Measurements from ENCODE around the gene AMFR.

Gene AMFR

DNA sequence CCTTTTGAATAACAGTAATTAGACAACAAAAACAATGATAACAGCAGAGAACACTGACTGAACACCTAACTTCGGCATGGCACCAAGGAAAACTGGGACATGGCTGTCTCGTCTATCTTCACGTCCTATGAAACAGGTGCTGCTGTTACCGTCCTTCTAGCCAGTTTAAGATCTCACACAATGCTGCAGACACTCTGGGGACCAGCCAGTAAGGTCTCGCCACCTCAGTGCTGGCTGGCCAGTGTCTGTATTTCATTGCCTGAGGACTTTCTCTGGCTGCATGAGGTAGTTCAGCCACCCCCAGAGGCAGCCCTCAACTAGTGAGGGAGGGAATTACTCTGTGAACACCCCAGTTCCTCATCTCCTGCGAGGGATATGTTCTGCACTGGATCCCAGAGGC, 57.6 kb downstream of the AMFR start:
- no peak overlapping the region for H3K27ac ChIP-seq
- TF ChIP-seq, protein P1, sequence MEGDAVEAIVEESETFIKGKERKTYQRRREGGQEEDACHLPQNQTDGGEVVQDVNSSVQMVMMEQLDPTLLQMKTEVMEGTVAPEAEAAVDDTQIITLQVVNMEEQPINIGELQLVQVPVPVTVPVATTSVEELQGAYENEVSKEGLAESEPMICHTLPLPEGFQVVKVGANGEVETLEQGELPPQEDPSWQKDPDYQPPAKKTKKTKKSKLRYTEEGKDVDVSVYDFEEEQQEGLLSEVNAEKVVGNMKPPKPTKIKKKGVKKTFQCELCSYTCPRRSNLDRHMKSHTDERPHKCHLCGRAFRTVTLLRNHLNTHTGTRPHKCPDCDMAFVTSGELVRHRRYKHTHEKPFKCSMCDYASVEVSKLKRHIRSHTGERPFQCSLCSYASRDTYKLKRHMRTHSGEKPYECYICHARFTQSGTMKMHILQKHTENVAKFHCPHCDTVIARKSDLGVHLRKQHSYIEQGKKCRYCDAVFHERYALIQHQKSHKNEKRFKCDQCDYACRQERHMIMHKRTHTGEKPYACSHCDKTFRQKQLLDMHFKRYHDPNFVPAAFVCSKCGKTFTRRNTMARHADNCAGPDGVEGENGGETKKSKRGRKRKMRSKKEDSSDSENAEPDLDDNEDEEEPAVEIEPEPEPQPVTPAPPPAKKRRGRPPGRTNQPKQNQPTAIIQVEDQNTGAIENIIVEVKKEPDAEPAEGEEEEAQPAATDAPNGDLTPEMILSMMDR (conservative IDR thresholded peaks at IDR 0.05): no peak

DNA sequence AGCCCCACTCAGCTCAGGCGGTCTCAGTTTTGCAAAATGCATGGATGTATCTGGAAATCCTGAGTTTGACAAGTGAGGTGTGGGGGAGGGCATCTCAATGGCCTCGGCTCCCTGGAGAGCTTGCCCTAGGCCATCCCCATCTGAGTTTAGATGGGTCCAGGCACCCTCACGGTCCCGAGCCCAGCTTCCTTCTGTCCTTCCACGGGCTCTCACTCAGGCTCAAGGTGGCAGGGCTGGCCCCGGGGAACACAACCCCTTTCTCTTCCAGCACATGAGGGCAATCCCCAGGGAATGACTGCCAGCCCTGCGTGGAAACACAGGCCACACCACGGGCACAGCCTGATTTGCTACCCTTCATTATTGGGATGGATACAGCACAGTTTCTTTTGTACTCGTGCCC, 58.4 kb downstream of the AMFR start:
- TF ChIP-seq, protein P1 (conservative IDR thresholded peaks at IDR 0.05): no peak
- H3K27ac ChIP-seq: no peak overlapping the region

DNA sequence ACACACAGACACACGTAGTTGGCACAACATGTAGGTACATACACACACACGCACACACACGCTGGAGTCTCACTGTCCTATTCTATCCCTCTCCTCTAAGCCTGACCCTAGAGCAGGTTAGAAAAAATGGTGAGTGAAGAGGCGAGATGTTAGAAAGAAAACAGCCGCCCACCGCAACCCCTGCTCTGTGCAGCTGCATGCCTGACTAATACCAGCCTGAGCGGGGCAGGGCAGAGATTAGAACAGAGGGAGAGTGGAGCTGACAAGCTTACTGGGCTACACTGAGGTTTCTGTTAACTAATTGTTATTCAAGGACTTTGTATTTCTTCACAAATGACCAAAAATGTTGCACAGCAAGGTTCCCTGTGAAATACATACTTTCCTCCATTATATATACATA, 59.8 kb downstream of the AMFR start:
- H3K27ac ChIP-seq: no peak overlapping the region
- TF ChIP-seq, protein P1 (conservative IDR thresholded peaks at IDR 0.05): no peak

DNA sequence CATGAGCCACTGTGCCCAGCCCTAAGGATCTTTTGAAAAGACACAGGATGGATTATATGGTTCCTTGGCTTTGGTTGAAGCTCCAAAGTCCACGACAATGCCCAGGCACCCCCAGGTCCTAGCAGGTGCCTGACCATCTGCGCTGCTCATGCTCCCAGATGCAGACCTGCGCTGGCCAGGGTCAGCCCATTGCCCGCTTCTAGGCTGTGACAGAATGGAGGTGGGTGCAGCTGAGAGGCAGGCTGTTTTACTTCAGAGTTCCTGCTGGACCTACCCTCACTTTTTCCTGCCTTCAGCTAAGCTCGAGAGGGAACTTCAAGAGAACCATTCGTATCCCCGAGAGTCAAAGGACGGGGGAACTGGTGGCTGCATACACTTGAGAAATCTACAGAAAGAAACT, 60.5 kb downstream of the AMFR start:
- H3K27ac ChIP-seq: no peak overlapping the region
- TF ChIP-seq, protein P1 (conservative IDR thresholded peaks at IDR 0.05): no peak

DNA sequence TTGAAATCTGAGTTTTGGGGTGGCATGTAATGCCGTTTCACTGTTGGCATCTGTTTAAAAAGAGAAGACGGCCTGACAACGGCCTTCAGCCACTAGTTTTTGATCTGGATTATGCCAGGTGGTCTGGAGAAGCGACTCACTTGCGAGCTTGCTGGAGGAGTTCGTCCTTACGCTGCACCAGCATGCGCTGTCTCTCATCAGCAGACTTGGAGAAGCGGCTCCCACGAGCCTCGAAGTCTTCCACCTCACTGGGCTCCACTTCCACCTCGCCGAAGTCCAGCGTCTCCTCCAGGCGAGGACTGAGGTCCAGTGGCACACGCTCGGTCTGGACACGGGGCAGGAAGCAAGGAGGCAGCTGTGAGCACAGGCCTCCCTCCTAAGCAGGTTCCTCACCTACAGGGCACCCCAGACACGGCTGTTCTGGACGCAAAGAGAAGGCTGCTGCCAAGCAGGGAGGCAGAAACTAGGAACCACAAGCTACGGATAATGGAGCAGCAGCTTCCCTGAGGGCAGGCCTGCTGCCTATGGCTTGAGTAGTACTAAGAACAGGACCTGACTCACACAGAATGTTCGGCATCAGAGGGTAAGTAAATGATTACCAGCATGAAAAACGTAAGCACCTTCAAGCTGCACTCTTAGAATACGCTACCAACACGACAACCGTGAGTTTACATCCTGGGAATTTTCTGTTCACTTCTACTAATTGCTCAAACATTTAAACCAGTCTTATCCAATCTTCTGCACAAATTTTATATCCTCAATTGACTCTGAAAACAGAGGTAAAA, 61.4 kb downstream of the AMFR start:
- TF ChIP-seq, protein P1 (conservative IDR thresholded peaks at IDR 0.05): no peak
- no peak overlapping the region for H3K27ac ChIP-seq

DNA sequence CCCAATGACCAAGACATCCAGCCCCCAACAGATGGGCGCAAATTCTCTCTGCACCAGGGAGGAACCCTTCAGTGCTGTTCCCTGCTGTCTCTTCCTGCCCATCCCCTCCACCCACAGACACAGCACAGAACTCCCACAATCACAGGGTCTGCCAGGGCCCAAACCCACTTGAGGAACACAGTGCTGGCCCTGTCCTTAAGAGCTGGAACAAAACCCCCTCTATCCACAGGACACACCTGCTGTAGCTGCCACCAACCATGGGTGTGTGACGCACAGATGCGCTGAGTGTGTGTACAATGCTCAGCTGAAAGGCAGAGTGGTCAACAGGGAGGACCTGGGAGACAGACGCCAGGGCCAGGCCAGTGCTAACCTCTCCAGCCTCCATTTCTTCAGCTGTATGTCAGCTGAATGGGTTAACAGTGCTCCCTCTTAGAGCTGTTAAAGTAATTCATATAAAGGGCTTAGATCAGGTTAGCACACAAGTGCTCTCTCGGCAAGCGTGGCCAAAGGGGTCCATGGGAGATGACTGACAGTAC, 62.1 kb downstream of the AMFR start:
- H3K27ac ChIP-seq: no peak overlapping the region
- TF ChIP-seq, protein P1 (conservative IDR thresholded peaks at IDR 0.05): no peak

DNA sequence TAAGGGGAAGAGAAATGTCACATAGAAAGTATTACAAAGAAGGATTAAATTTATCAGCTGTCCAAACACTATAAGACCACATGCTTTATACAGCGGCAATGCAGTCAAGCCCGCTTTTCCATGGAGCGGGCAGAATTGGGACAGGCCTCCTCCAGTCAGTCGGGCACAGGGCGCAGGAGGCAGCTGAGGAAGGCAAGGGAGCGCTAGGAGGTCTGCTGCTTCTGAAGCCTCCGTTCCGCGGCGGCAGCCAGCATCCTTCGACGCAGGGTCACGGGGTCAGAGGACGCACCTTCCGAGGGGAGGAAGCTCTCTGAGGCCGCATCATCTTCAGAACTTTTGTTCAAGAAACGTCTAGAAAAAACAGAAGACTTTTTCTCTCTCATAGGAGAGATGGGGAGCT, 62.6 kb downstream of the AMFR start:
- no peak overlapping the region for H3K27ac ChIP-seq
- TF ChIP-seq, protein P1 (conservative IDR thresholded peaks at IDR 0.05): no peak
